GM23338 (cell line): ENCODE data around the gene PALM. TPM values are rescaled to one million over a fixed set of nuclear protein-coding genes. Genes with fewer than 3 reads are reported as not detected.

Experiments
- ATAC-seq: fragments of 200-7000 bp; cut with Tn5 transposase; 3 replicates; pipeline ENCODE4 v1.9.1; 2020
- DNase-seq: peaks from one replicate; pipeline ENCODE4 v3.0.0-alpha.2; 2015; ENCODE audit warnings: low spot score
- H2AFZ ChIP-seq: fragments of 200-600 bp; sonication (generic); 2 replicates; pipeline ENCODE4 v1.8.0; 2016; ENCODE audit warnings: antibody characterized with exemption, mild to moderate bottlenecking, moderate library complexity
- H3F3A ChIP-seq: fragments of 200-600 bp; sonication (generic); replicated peaks from 2 replicates; pipeline ENCODE4 v1.8.0; 2017; ENCODE audit warnings: antibody characterized with exemption, mixed run types, low read depth
- H3K27ac ChIP-seq: fragments of 200-600 bp; sonication (generic); 2 replicates; pipeline ENCODE4 v1.6.1; 2016; ENCODE audit warnings: low read depth
- H3K27me3 ChIP-seq: fragments of 200-600 bp; sonication (generic); 2 replicates; pipeline ENCODE4 v1.8.0; 2016; ENCODE audit warnings: mild to moderate bottlenecking, mixed run types, moderate library complexity; ENCODE audit not compliant: insufficient read depth
- H3K36me3 ChIP-seq: fragments of 200-600 bp; sonication (generic); 2 replicates; pipeline ENCODE4 v1.8.0; 2016; ENCODE audit warnings: mild to moderate bottlenecking; ENCODE audit not compliant: insufficient read depth
- H3K4me1 ChIP-seq: fragments of 200-600 bp; sonication (generic); 2 replicates; pipeline ENCODE4 v1.8.0; 2016; ENCODE audit warnings: mild to moderate bottlenecking, moderate library complexity; ENCODE audit not compliant: insufficient read depth
- H3K4me2 ChIP-seq: fragments of 200-600 bp; sonication (generic); 2 replicates; pipeline ENCODE4 v1.7.1; 2017; ENCODE audit warnings: mixed run types
- H3K4me3 ChIP-seq: fragments of 200-600 bp; sonication (generic); 2 replicates; pipeline ENCODE4 v1.6.1; 2016; ENCODE audit warnings: mixed run types
- H3K79me2 ChIP-seq: fragments of 200-600 bp; sonication (generic); replicated peaks from 2 replicates; pipeline ENCODE4 v1.8.0; 2017; ENCODE audit warnings: mild to moderate bottlenecking; ENCODE audit not compliant: insufficient read depth
- H3K9me2 ChIP-seq: fragments of 200-600 bp; sonication (generic); 2 replicates; pipeline ENCODE4 v1.8.0; 2017; ENCODE audit not compliant: insufficient read depth
- H4K20me1 ChIP-seq: fragments of 200-600 bp; sonication (generic); replicated peaks from 2 replicates; pipeline ENCODE4 v1.8.0; 2017; ENCODE audit warnings: mild to moderate bottlenecking; ENCODE audit not compliant: insufficient read depth
- H3K27ac Mint-ChIP-seq: 2 replicates; pipeline ENCODE4 v1.8.0; 2020; ENCODE audit warnings: inconsistent platforms, mild to moderate bottlenecking, moderate library complexity, mixed read lengths
- H3K27me3 Mint-ChIP-seq: 3 replicates; pipeline ENCODE4 v1.8.0; 2022; ENCODE audit warnings: low read depth, mild to moderate bottlenecking, moderate library complexity, mixed read lengths, inconsistent platforms; ENCODE audit not compliant: insufficient read depth, poor library complexity
- H3K36me3 Mint-ChIP-seq: 3 replicates; pipeline ENCODE4 v1.8.0; 2021; ENCODE audit warnings: low read depth, mild to moderate bottlenecking, inconsistent platforms, moderate library complexity, mixed read lengths
- H3K4me1 Mint-ChIP-seq: 3 replicates; pipeline ENCODE4 v1.8.0; 2020; ENCODE audit warnings: mild to moderate bottlenecking, inconsistent platforms, mixed read lengths
- H3K4me3 Mint-ChIP-seq: 3 replicates; pipeline ENCODE4 v1.8.0; 2021; ENCODE audit warnings: moderate library complexity, mild to moderate bottlenecking, inconsistent platforms, mixed read lengths
- H3K9me3 Mint-ChIP-seq: 3 replicates; pipeline ENCODE4 v1.8.0; 2020; ENCODE audit warnings: moderate library complexity, mild to moderate bottlenecking, inconsistent platforms, mixed read lengths
- CREB1 ChIP-seq: fragments of 250-450 bp; sonication (Bioruptor Pico); IDR thresholded peaks from 2 replicates; pipeline ENCODE4 v1.5.0; 2020; ENCODE audit warnings: low read depth, mild to moderate bottlenecking, moderate library complexity
- JUNB ChIP-seq: IDR thresholded peaks from one replicate; pipeline ENCODE4 v1.6.1; 2016; ENCODE audit warnings: antibody characterized with exemption; ENCODE audit not compliant: unreplicated experiment
- NANOG ChIP-seq: IDR thresholded peaks from 2 replicates; pipeline ENCODE4 v1.6.1; 2016; ENCODE audit warnings: antibody characterized with exemption, borderline replicate concordance
- POLR2AphosphoS5 ChIP-seq: IDR thresholded peaks from 2 replicates; pipeline ENCODE4 v1.6.1; 2016; ENCODE audit warnings: antibody characterized with exemption, low read depth
- REST ChIP-seq: IDR thresholded peaks from one replicate; pipeline ENCODE4 v1.6.1; 2018; ENCODE audit warnings: antibody characterized with exemption; ENCODE audit not compliant: unreplicated experiment
- polyA plus RNA-seq: library from polyadenylated mRNA; unstranded; fragments of >200 nt; fragmentation: Nextera tagmentation; extraction: Ambion mirVana; gene quantifications from 2 replicates; pipeline ENCODE4 v1.2.1, GENCODE V29; 2016
- total RNA-seq: library from RNA; depleted of rRNA; stranded (reverse); fragments of >200 nt; shearing (Covaris generic); gene quantifications from 2 replicates; pipeline ENCODE4 v1.2.3, GENCODE V29; 2014
- TF ChIP-seq, protein P1 (sequence below): fragments of 250-450 bp; sonication (Bioruptor Pico); IDR thresholded peaks from 2 replicates; pipeline ENCODE4 v1.5.0; 2020; ENCODE audit warnings: mild to moderate bottlenecking, moderate library complexity
- TF ChIP-seq, protein P2 (sequence below): IDR thresholded peaks from 2 replicates; pipeline ENCODE4 v1.6.1; 2016; ENCODE audit warnings: antibody characterized with exemption

PALM gene
- total and polyA plus RNA-seq, 2 experiments from 2014 or later, result 3.8 to 26.1 TPM

GRCh38 chr19:782185-782877, 73.6 kb downstream of the PALM start (continued):
- TF ChIP-seq NANOG, result no peak

- peak overlapping the region; percentile 18; the same call in 1 of the 2 replicates for H2AFZ ChIP-seq
- TF ChIP-seq, protein P1, sequence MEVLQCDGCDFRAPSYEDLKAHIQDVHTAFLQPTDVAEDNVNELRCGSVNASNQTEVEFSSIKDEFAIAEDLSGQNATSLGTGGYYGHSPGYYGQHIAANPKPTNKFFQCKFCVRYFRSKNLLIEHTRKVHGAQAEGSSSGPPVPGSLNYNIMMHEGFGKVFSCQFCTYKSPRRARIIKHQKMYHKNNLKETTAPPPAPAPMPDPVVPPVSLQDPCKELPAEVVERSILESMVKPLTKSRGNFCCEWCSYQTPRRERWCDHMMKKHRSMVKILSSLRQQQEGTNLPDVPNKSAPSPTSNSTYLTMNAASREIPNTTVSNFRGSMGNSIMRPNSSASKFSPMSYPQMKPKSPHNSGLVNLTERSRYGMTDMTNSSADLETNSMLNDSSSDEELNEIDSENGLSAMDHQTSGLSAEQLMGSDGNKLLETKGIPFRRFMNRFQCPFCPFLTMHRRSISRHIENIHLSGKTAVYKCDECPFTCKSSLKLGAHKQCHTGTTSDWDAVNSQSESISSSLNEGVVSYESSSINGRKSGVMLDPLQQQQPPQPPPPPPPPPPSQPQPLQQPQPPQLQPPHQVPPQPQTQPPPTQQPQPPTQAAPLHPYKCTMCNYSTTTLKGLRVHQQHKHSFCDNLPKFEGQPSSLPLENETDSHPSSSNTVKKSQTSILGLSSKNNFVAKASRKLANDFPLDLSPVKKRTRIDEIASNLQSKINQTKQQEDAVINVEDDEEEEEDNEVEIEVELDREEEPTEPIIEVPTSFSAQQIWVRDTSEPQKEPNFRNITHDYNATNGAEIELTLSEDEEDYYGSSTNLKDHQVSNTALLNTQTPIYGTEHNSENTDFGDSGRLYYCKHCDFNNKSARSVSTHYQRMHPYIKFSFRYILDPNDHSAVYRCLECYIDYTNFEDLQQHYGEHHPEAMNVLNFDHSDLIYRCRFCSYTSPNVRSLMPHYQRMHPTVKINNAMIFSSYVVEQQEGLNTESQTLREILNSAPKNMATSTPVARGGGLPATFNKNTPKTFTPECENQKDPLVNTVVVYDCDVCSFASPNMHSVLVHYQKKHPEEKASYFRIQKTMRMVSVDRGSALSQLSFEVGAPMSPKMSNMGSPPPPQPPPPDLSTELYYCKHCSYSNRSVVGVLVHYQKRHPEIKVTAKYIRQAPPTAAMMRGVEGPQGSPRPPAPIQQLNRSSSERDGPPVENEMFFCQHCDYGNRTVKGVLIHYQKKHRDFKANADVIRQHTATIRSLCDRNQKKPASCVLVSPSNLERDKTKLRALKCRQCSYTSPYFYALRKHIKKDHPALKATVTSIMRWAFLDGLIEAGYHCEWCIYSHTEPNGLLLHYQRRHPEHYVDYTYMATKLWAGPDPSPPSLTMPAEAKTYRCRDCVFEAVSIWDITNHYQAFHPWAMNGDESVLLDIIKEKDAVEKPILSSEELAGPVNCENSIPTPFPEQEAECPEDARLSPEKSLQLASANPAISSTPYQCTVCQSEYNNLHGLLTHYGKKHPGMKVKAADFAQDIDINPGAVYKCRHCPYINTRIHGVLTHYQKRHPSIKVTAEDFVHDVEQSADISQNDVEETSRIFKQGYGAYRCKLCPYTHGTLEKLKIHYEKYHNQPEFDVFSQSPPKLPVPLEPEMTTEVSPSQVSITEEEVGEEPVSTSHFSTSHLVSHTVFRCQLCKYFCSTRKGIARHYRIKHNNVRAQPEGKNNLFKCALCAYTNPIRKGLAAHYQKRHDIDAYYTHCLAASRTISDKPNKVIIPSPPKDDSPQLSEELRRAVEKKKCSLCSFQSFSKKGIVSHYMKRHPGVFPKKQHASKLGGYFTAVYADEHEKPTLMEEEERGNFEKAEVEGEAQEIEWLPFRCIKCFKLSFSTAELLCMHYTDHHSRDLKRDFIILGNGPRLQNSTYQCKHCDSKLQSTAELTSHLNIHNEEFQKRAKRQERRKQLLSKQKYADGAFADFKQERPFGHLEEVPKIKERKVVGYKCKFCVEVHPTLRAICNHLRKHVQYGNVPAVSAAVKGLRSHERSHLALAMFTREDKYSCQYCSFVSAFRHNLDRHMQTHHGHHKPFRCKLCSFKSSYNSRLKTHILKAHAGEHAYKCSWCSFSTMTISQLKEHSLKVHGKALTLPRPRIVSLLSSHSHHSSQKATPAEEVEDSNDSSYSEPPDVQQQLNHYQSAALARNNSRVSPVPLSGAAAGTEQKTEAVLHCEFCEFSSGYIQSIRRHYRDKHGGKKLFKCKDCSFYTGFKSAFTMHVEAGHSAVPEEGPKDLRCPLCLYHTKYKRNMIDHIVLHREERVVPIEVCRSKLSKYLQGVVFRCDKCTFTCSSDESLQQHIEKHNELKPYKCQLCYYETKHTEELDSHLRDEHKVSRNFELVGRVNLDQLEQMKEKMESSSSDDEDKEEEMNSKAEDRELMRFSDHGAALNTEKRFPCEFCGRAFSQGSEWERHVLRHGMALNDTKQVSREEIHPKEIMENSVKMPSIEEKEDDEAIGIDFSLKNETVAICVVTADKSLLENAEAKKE (CRISPR knock-in tag), result no peak
- TF ChIP-seq CREB1 (no peak), REST (no peak), JUNB (no peak), POLR2AphosphoS5 (no peak)
- TF ChIP-seq, protein P2, sequence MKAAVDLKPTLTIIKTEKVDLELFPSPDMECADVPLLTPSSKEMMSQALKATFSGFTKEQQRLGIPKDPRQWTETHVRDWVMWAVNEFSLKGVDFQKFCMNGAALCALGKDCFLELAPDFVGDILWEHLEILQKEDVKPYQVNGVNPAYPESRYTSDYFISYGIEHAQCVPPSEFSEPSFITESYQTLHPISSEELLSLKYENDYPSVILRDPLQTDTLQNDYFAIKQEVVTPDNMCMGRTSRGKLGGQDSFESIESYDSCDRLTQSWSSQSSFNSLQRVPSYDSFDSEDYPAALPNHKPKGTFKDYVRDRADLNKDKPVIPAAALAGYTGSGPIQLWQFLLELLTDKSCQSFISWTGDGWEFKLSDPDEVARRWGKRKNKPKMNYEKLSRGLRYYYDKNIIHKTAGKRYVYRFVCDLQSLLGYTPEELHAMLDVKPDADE, result no peak
- H3K36me3 Mint-ChIP-seq, result no peaks in the 10 kb centered on the region
- H3K4me1 ChIP-seq, result peaks cover 27% of the 10 kb centered on the region
- peak overlapping the region; percentile 58 for H3K4me3 Mint-ChIP-seq
- peak overlapping the region; percentile 52 for H3K4me3 ChIP-seq
- H3K9me3 Mint-ChIP-seq, result no peaks in the 10 kb centered on the region
- no peaks in the 10 kb centered on the region for H3K36me3 ChIP-seq
- no peaks in the 10 kb centered on the region for H4K20me1 ChIP-seq
- ATAC-seq, result peak; percentile 8
- no peaks in the 10 kb centered on the region for H3K27me3 ChIP-seq
- H3K9me2 ChIP-seq, result no peaks in the 10 kb centered on the region
- H3F3A ChIP-seq, result peaks cover 22% of the 10 kb centered on the region; the same call in 1 of the 2 replicates
- H3K27ac Mint-ChIP-seq, result peak overlapping the region; percentile 94
- peak overlapping the region; percentile 94 for H3K27ac ChIP-seq
- H3K4me1 Mint-ChIP-seq, result peaks cover 20% of the 10 kb centered on the region
- peaks cover 25% of the 10 kb centered on the region for H3K79me2 ChIP-seq
- H3K27me3 Mint-ChIP-seq, result peaks cover 14% of the 10 kb centered on the region
- H3K4me2 ChIP-seq, result peak overlapping the region; percentile 78
- DNase-seq, result peak; percentile 53
Measured at GRCh38 chr19:782878-783668, 74.3 kb downstream of the PALM start.
